ENCODE results near the gene SNAI1.
"Not testable (repeated sequence)": the region's sequence is repeated elsewhere in the genome, so short reads cannot be mapped to it uniquely, and the experiment has no call there.

SNAI1 gene

DNA sequence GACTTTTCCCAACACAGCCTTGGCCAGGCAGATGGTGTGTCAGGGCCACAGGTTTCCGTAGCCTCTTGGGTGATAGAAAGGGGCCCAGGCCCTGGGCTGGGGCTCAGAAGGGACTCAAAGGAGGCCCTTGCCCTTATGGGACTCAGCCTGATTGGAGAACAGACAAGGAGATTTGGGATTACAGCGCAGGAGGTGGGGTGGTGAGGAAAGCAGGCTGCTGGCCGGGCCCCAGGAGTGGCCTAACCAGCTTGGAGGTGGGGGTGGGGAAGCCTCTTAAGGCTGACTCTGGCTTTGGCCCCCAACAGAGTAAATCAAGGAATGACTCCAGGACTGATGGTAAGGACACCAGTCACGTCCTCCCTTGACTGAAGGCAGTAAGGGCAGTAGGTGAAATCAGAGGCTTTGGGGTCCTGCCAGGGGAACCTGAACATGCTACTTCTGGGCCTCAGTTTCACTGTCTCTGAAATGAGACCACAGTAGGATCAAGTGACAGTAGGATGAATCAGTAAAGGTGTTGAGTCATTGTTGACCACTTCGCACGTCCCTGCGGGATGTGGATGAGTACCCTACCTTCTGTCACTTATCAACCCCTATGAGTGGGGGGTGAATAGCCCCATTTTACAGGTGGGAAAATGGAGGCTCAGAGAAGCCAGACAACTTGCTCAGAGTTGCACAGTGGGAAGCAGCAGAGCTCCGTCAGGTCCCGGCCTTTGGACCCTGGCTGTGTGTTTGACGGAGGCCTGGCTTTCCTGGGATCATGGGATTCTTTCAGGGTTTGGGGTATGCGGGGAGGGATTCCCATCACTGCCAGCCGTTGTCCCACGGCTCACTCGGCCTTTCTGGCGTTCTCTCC lies 4.5 kb downstream of the SNAI1 start:
- no peak for DNase-seq

DNA sequence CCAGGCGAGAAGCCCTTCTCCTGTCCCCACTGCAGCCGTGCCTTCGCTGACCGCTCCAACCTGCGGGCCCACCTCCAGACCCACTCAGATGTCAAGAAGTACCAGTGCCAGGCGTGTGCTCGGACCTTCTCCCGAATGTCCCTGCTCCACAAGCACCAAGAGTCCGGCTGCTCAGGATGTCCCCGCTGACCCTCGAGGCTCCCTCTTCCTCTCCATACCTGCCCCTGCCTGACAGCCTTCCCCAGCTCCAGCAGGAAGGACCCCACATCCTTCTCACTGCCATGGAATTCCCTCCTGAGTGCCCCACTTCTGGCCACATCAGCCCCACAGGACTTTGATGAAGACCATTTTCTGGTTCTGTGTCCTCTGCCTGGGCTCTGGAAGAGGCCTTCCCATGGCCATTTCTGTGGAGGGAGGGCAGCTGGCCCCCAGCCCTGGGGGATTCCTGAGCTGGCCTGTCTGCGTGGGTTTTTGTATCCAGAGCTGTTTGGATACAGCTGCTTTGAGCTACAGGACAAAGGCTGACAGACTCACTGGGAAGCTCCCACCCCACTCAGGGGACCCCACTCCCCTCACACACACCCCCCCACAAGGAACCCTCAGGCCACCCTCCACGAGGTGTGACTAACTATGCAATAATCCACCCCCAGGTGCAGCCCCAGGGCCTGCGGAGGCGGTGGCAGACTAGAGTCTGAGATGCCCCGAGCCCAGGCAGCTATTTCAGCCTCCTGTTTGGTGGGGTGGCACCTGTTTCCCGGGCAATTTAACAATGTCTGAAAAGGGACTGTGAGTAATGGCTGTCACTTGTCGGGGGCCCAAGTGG lies 5.3 kb downstream of the SNAI1 start:
- no peak for DNase-seq

DNA sequence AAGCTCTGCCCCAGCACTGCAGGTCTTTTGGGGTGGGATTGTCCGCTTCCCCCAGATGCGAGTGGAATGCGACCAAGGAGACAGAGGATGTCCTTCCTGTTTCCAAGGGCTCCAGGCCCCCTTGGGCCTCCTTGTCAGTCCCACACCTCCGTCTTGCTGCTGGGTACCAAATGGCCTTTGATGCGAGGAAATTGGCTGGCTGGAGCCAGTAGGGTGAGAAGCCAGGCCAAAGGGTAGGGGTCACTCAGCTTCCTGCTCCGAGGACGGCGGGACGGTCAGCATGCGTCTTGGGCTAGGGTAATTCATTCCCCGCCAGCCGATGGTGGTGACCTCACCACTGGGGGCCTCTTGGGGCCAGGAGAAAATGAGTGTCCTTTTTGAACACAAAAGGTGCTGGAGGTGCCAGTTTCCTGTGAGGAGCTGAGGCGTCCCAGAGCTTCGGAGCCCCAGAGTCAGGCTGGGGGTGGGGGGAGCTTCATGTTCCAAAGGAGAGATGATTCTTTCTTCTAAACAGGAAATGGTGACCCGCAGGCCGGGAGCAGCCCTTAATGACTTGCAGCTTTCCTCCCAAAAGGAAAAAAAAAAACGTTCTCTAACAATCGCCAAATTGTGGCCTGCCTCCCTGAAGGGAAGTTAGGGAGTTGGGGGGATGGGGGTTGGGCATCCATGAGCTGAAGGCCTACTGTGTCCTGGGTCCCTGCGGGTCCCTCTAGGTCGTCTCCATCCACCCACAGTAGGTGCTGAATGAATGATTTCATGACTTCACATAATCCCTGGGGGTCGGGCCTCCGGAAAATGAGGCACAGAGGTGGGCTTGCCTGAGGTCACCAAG lies 6.7 kb downstream of the SNAI1 start:
- peak; percentile 35 for DNase-seq

DNA sequence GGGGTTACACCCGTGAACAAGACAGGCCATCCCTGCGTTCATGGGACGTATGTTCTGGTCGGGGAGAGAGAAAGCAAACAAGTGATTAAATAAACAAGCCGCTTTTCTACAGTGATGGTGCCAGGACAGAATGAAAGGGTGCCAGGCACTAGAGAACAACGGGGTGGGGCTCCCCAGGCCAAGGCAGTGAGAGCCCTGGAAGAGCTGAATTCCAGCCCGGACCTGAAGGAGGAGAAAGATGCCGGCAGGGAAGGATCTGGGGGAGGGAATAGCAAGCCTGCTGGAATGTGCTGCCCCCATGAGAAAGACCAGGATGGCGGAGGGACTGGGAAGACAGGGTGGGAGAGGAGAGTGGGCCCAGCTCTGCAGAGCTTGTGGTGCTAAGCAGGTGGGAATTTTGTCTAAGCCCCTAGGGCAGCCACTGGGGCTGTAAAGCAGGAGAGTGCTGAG lies 7.5 kb downstream of the SNAI1 start:
- DNase-seq: peak; percentile 42

DNA sequence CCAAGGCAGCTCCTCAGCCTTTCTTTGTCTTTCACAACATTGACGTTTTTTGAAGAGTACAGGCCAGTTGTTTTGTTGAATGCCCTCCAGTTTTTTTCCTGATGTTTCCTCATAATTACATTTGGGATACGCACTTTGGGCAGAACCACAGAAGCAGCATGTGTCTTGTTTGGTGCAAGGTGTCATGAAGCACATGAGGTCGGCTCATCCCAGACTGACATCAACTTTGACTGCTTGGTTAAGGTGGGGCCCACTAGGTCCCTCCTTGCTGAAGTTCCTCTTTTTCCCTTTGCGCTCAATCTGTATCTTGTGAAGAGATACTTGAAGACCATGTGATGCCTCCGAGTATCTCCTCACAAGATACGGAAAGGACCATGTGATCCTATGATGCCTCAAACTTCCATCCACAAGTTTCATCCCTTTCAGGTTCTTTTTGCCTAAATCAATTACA lies 10.5 kb downstream of the SNAI1 start:
- no peak for DNase-seq

DNA sequence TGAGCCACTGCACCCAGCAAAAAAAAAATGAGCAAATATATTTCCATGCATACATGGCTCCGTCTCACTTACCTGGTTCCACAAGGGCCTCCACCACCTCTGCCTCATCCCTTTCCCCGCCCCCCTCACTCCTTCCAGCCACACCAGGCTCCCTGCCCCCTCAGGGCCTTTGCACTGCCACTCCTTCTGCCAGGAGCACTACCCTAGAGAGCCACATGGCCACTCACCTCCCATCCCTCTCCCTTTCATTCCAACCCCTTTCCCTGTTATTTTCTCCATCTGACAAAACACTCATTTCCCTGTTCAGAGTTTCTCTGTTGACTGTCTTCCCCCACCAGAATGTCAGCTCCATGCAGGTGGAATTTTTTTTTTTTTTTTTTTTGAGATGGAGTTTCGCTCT lies 12.8 kb downstream of the SNAI1 start:
- DNase-seq: no peak

DNA sequence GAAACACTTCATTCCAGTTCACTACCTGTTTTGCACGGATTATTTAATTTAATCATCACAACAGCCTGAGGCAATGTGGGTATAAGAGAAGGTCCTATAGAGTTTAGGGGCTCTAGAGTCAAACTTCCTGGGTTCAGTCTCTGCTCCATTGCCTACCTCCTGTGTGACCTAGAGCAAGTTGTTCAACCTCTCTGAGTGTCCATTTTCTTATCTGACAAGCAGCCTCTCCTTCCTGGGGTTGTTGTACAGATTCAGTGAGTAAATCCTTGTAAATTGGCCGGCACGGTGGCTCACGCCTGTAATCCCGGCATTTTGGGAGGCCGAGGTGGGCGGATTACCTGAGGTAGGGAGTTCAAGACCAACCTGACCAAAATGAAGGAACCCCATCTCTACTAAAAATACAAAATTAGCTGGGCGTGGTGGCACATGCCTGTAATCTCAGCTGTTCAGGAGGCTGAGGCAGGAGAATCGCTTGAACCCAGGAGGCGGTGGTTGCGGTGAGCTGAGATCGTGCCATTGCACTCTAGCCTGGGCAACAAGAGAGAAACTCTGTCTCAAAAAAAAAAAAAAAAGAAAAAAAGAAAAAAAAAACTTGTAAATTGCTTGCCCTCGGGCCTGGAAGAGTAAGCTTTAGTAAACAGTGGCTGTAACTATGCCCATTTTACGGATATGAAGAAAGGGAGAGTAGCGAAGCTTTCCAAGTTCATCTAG lies 15.9 kb downstream of the SNAI1 start:
- DNase-seq: not testable (repeated sequence)

DNA sequence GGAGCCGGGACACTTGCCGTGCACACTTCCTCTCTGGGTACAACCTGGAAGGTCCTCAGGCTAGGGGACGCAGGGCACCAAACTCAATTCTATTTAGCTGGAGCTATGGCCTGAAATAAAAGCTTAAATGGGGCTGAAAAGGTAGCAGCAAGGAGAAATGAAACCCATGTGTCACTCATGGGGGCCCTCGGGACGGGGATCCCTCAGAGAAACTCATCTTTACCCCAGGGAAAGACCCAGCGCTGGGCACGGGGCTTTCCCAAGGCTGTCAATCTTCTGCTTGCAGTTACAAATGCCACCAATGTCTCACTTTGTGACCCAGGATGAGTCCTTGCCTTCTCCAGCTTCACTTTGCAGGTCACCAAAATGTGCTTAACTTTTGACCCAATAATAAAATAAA lies 16.5 kb downstream of the SNAI1 start:
- no peak for DNase-seq

DNA sequence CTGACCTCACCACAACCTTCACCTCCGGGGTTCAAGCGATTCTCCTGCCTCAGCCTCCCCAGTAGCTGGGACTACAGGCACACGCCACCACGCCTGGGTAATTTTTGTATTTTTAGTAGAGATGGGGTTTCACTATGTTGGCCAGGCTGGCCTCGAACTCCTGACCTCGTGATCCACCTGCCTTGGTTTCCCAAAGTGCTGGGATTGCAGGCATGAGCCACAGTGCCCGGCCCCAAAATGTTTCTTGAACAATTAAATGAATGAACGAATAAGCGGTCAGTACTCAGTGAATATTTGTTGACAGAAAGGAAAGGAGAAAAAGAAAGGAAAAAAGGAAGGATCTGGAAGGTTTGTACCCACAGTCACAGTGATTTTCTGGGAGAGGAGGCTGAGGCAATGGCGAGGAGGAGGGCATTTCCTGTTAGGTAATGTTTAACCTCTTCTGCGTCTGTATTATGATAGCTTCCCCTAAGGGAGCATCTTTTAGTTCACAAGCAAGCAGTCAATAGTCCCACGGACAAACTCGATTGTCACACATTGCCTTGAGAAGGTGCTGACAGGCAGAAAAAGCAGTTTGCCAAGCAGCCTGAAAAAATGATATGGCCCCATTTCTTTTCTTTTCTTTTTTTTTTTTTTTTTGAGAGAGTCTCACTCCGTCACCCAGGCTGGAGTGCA lies 17.9 kb downstream of the SNAI1 start:
- peak; percentile 56 for DNase-seq

DNA sequence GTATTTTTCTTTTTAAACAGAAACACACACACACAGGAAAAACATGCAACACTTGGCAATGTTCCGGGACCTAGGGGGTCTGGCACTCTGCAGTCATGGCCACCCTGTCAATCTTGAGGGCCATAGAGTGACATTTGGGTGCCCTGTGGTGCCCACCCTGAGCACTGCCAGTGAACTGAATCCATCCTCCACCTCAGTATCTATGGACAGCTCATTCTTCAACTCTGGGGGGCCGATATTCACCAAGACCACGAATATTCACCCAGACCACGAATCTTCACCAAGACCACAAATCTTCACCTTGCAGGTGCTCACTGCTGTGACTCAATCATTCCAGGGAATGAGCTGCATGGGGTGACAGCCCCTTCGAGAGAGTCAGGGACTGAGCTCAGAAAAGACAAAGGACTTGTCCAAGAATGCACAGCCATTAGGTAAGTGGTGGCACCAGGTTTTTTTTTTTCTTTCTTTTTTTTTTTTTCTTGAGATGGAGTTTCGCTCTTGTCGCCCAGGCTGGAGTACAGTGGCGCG lies 19.1 kb downstream of the SNAI1 start:
- no peak for DNase-seq

DNA sequence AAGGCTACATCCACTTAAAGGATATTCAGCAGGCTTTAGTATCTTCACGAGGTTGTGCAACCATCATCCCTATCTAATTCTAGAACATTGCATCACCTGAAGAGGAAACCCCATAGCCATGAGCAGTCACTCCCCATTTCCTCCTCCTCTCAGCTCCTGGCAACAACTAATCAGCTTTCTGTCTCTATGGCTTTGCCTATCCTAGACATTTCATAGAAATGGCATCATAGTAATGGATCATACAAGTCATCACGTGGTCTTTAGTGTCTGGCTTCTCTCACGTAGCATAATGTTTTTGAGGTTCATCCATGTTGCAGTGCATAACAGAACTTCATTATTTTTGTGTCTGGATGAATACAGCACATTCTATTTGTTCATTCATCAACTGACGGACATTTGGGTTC lies 20.5 kb downstream of the SNAI1 start:
- peak; percentile 35 for DNase-seq

DNA sequence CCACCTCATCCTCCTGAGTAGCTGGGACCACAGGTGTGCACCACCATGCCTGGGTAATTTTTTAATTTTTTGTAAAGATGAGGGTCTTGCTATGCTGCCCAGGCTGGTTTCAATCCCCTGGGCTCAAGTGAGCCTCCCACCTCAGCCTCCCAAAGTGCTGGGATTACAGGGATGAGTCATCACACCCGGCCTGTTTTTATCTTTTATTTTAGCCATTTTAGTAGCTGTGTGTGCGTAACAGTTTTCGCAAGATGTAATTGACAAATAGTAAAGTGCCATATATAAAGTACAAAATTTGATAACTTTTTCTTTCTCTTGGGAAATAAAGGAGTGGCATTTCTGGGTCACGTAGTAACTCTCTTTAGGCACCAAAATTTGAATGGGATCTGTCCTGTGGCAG lies 21.4 kb downstream of the SNAI1 start:
- DNase-seq: no peak

DNA sequence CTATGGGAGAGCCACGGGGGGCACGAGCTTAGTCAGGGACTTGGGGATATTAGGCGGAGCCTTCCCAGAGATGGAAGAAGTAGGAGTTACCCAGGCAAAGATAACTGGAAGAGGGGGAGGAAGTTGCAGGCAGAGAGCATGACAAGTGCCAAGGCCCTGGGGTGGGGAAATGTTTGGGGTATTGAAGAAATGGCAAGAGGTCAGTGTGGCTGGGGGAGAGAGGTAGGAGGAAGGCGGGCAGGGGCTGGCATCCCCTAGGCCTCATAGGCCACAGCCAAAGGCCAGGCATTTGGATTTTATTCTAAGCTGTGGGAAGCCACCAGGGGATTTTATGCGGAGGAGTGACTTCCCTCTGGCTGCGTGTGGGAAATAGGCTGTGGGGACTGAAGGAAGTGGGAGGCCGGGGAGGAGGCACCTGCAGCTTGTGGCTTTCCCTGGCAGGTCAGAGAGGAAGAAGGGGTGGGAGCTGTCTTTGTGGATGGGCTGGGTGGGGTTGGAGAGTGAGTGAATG lies 22.7 kb downstream of the SNAI1 start:
- no peak for DNase-seq

DNA sequence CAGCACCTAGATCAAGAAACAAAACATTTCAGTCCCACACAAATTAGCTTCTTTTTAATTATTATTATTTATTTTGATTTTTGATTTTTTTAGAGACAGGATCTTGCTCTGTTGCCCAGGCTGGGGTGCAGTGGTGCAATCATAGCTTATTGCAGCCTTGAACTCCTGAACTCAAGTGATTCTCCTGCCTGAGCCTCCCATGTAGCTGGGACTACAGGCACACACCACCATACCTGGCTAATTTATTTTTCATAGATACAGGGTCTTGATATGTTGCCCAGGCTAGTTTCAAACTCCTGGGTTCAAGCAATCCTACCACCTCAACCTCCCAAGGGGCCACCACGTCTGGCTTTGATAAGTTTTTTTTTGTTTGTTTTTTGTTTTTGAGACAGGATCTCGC lies 24.6 kb downstream of the SNAI1 start:
- no peak for DNase-seq

DNA sequence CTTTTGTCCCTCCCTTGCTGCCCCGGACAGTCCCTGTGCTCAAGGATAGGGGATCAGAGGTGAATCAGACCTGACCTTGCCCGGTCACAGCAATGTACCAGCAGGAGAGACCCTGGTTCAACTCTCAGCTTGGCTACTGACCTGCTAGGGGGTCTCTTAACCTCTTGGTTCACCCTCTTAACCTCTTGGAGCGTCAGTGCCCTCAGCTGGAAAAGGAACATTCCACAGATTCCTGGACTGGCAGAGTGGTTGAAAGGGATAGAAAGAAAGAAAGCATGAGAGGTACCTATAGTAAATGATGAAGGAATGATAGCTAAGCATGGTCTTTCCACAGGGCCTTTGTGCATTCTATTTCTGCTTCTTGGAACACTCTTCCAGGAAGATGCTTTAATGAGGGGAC lies 25.2 kb downstream of the SNAI1 start:
- no peak for DNase-seq

DNA sequence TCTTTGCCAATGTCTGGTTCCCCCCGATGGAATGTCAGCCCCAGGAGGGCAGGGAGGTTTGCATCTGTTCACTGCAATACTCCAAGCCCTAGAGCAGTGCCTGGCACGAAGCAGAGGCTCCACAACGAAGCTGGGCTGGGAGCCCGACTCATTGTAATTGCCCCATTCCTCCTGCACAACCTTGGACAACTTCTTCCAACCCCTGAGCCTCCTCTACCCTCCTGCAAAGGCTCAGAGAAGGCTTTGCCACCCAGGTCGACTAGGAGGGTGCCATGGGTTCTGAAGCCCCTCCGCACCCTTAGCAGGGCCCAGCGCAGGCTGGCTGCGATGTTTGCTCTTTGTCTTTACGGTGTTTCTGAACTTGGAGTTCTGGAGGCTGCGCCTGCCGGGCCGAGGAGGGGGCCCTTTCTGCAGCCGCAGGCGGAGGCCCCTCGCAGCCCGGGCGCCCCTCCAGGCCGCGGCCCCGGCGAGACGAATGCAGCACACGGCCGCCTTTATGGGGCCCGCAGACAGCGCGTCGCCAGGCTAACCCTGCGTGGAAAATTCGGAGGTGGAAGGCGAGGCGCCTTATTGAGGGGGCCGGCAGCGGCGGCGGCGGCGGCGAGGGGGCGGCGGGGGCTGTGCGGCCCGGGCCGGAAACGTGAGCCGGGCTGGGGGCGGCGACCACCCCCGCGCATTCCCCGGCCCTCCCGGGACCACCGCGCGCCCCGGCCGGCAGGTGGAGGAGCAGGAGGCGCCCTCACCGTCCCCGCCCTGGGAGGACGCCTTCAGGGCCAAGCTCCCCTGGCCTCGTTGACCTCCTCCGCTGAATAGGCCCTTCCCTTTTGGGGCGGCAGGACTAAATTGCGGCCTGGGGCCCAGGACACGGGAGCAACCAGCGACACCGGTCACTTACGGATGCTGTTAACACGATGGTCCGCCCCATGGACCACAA lies 27.0 kb downstream of the SNAI1 start:
- DNase-seq: peak; percentile 62

DNA sequence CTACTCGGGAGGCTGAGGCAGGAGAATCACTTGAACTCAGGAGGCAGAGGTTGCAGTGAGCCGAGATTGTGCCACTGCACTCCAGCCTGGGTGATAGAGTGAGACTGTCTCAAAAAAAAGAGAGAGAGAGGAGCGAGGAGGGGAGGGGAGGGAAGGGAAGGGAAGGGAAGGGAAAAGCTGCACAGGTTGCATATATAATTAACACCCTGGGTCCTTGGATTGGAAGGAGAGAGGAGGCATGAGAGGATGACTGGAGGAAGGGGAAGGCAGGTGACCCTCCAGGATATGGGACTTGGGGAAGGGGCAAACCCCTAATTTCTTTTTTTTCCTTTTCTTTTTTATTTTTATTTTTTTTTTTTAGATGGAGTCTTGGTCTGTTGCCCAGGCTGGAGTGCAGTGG lies 28.8 kb downstream of the SNAI1 start:
- not testable (repeated sequence) for DNase-seq

DNA sequence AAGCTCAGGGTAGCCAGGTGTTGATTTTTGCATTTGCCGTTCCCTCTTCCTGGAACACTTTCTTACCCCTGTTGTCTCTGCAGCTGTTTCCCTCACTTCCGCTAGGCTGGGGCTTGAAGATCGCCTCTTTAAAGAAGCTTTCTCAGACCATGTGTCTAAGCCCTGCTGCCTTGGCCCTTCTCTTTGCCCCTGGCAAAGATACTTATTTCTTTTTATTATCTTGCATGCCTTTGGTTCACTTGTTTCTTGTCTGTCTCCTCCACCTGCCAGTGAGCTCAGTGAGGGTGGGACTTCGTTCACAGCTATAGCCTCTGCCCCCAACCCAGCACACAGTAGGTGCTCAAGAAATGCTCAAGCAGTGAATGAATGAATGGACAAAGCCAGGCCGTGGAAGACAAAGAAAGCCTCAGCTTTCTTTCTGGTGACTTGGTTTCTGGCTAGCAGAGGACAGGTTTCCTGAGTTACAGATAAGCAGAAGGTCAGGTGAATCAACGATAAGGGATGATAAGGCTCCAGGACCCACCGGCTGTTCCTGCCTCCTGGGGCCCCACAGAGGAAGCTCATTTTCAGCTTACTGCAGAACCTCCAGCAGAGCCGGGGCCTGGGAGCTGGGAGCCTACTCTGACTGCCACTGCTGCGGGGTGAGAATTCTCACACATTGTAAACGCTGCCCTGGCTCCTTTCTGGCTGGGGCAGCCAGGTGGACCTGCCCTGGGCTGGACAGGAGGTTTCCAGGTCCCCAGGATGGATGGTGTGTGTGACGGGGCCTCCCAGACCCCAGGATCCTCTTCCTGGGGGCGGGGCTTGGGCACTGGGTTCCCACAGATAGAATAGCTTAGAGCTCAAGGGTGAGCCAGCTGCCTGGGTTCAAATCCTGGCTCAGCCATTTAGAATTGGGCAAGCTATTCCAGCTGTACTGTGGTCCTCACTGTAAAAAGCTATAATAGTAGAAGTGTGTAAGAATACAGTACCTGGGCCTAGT lies 29.8 kb downstream of the SNAI1 start:
- peak; percentile 43 for DNase-seq

DNA sequence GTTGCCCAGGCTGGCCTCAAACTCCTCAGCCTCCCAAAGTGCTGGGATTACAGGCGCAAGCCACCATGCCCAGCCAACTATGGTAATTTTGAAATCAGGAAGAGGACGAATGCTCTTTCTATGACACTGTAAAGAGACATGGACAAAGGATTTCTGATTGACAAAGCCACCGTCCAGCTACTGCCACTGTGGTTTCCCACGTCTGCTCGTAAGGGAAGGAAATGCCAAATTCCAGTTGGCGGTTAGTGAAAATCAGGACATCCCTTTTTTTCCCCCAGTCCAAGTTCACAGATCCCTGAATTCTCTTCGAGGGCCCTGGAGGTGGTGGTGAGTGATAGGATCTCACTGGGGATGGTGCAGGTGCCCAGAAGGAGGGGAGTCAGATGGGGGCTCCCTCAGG lies 31.2 kb downstream of the SNAI1 start:
- no peak for DNase-seq

Measured in DMS53 (cell line).